ENCODE measurements around the gene ZFHX2. TPM values are rescaled to one million over a fixed set of nuclear protein-coding genes. Genes with fewer than 3 reads are reported as not detected.

Gene ZFHX2
- total RNA-seq, 2 experiments from 2014 or later = 0.78 to 1.0 TPM

DNA sequence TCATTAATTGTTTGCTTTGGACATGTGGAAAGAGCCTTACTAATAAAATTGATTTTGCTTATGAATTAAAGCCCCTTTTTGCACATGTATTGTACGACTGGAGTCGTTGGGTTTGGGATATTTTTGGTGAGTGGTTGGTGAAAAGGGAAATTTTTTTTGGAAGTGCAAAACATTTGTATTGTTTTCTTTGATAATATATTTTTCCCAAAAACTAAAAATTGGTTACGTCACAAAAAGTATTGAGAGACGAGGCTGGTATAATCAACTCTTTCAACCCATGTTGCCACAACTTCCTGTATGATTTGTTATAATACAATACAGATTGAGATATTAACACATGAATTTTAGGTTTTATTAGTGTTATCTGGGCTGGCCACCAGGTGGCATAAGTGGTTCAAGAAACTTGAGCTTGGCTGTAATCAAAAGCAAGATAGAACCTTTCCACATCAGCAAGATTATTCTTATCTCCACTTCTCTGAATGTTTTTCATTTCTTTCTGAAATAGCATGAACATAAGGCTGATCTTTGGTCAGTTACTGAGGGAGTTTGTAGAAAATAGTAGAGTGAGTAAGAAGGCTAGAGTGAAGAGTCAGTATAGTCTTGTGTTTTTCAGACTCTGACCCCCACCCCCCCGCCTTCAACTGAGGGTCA is 73.3 kb downstream of the ZFHX2 start:
- no peak overlapping the region for H3K27ac Mint-ChIP-seq

DNA sequence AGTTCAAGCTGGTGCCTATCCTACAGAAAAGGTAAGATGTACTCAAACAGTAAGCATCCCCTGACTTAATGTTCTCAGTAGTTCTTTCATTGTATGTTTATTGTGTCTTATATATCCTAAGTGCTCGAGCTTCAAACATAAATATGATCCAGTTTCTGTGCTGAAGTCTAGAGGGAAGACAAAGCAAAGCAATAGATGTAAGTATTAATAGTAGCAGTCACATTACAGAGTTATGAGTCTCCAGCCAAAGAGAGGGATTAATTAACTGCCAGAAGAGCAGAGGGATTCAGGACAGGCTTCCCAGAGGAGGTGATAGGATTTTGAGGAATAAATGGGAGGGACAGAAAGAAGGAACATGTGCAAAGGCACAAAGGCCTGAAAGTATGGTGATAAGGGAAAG is 80.6 kb downstream of the ZFHX2 start:
- Mint-ChIP-seq H3K4me3 (no peak overlapping the region), H3K4me1 (ENCODE audit: low read depth) (peaks cover 17% of the 10 kb centered on the region), H3K27ac (no peak overlapping the region), H3K36me3 (ENCODE audit: low read depth) (peaks cover 19% of the 10 kb centered on the region), H3K9me3 (peaks cover 2% of the 10 kb centered on the region), H3K27me3 (no peaks in the 10 kb centered on the region)
- ATAC-seq (no peak), DNase-seq (no peak)
- POLR2A ChIA-PET = interaction anchor here (0.9 kb wide), 1 partner anchor 9 kb away, joined by 3 read pairs; no protein-coding TSS in a partner anchor
- TF ChIP-seq, protein P1, sequence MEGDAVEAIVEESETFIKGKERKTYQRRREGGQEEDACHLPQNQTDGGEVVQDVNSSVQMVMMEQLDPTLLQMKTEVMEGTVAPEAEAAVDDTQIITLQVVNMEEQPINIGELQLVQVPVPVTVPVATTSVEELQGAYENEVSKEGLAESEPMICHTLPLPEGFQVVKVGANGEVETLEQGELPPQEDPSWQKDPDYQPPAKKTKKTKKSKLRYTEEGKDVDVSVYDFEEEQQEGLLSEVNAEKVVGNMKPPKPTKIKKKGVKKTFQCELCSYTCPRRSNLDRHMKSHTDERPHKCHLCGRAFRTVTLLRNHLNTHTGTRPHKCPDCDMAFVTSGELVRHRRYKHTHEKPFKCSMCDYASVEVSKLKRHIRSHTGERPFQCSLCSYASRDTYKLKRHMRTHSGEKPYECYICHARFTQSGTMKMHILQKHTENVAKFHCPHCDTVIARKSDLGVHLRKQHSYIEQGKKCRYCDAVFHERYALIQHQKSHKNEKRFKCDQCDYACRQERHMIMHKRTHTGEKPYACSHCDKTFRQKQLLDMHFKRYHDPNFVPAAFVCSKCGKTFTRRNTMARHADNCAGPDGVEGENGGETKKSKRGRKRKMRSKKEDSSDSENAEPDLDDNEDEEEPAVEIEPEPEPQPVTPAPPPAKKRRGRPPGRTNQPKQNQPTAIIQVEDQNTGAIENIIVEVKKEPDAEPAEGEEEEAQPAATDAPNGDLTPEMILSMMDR (IDR thresholded peaks at IDR 0.05) = no peak
- CTCF ChIA-PET = interaction anchor here (1.8 to 2.1 kb wide), 3 partner anchors 8 to 350 kb away, joined by 4 to 6 read pairs (median 4); no protein-coding TSS in a partner anchor
- intact Hi-C loops (cut with micrococcal nuclease) = no loop called here

More for the DNA sequence above, 73.3 kb downstream of the ZFHX2 start:
- peak; percentile 76 for ATAC-seq
- intact Hi-C loops (cut with micrococcal nuclease) = loop anchor here (2.0 kb wide), 1 partner anchor 81 kb away; no protein-coding TSS in a partner anchor
- H3K27me3 Mint-ChIP-seq = no peaks in the 10 kb centered on the region
- H3K4me1 Mint-ChIP-seq (ENCODE audit: low read depth) = peaks cover 4% of the 10 kb centered on the region
- POLR2A ChIA-PET = interaction anchor here (0.6 to 1.5 kb wide), 7 partner anchors 56 to 384 kb away, joined by 3 to 7 read pairs (median 3); partner anchors contain the start of genes ACIN1, AP1G2 and ZFHX2
- DNase-seq = peak; percentile 81
- CTCF ChIA-PET = interaction anchor here (0.6 to 12.7 kb wide), 26 partner anchors 8 to 401 kb away, joined by 3 to 291 read pairs (median 4); partner anchors contain the start of genes AP1G2, NGDN, THTPA and ZFHX2
- TF ChIP-seq, protein P1 (IDR thresholded peaks at IDR 0.05) = peak; percentile 71
- H3K9me3 Mint-ChIP-seq = no peaks in the 10 kb centered on the region
- peaks cover 32% of the 10 kb centered on the region for H3K36me3 Mint-ChIP-seq (ENCODE audit: low read depth)
- no peak overlapping the region for H3K4me3 Mint-ChIP-seq

Other genes with a start within 250 kb of the ZFHX2 start
- gene PPP1R3E, start 248.9 kb downstream of the ZFHX2 start, total RNA-seq = 10 to 100 TPM; 43.9 to 47.9 TPM
- 1 to 10 TPM; 1.1 to 1.3 TPM for gene BCL2L2, start 244.9 kb downstream of the ZFHX2 start, total RNA-seq
- 100 to 1,000 TPM; 258 to 260 TPM for gene PABPN1, start 230.3 kb downstream of the ZFHX2 start, total RNA-seq
- gene SLC22A17, start 198.9 kb downstream of the ZFHX2 start, total RNA-seq = 1 to 10 TPM; 2.3 TPM
- not detected for gene EFS, start 186.6 kb downstream of the ZFHX2 start, total RNA-seq
- not detected for gene IL25, start 179.0 kb downstream of the ZFHX2 start, total RNA-seq
- not detected for gene CMTM5, start 174.7 kb downstream of the ZFHX2 start, total RNA-seq
- gene MYH6, start 143.5 kb downstream of the ZFHX2 start, total RNA-seq = not detected
- gene MYH7, start 116.1 kb downstream of the ZFHX2 start, total RNA-seq = not detected
- 10 to 100 TPM; 50.9 to 57.4 TPM for gene NGDN, start 82.1 kb downstream of the ZFHX2 start, total RNA-seq
- 1 to 10 TPM; 5.1 to 7.6 TPM for gene THTPA, start 4.5 kb upstream of the ZFHX2 start, total RNA-seq
- 100 to 1,000 TPM; 146 to 155 TPM for gene AP1G2, start 16.0 kb upstream of the ZFHX2 start, total RNA-seq
- under 1 TPM; 0.25 to 0.51 TPM for gene JPH4, start 27.0 kb upstream of the ZFHX2 start, total RNA-seq
- gene DHRS2, start 84.6 kb upstream of the ZFHX2 start, total RNA-seq = 1 to 10 TPM; 3.3 to 3.5 TPM

Measured in activated CD8-positive, alpha-beta T cell treated with anti-CD3 and anti-CD28 coated beads for 36 hours (primary cell).